Measurements from ENCODE around the gene RSRC2. TPM values are rescaled to one million over a fixed set of nuclear protein-coding genes. Genes with fewer than 3 reads are reported as not detected.
"Not testable (repeated sequence)": the region's sequence is repeated elsewhere in the genome, so short reads cannot be mapped to it uniquely, and the experiment has no call there.

The RSRC2 gene
- total RNA-seq, 2 experiments from 2014 or later, result 79.6 to 82.3 TPM

DNA sequence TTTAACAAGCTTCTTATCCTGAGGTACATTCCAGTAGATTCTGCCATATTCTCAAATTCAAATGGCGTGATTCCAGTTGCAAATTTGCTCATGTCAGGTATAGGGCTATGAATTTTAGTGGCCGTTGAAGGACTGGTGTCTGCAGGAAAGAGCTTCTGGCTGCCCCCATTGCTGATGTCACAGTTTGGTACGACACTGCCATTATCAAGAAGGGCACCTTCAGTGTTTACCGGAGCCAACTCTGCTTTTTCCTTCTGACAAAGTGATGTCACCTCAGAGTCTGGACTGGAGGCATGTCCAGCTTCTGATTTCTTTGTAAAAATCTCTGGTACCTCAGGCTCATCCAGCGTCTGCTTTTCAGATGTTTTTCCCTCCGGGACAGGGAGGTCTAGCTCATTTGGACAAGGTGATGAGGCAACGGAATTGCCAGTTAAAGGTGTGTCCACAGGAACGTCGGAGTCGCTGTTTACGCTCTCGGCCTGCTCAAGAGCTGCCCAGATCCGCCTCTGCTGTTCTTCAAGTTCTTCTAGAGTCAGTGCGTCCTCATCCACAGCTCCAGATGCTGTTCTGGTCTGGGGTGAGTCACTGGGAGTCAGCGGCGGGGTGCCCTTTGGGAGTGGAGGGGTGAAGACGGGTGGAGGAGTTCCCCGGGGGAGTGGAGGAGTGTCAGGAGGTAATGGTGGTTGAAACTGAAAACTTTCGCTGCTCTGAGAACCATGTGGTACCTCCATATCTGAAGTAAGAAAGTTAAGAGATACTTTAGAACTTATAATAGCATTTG lies 53.0 kb downstream of the RSRC2 start:
- no peak for DNase-seq
- Mint-ChIP-seq H3K4me3 (no peak overlapping the region), H3K36me3 (ENCODE audit: low read depth) (peaks cover 42% of the 10 kb centered on the region), H3K27me3 (no peaks in the 10 kb centered on the region), H3K27ac (no peak overlapping the region), H3K9me3 (no peaks in the 10 kb centered on the region), H3K4me1 (peaks cover 25% of the 10 kb centered on the region)
- ChIA-PET CTCF (interaction anchor here (0.8 to 3.2 kb wide), 8 partner anchors 15 to 118 kb away, joined by 3 to 19 read pairs (median 4); no protein-coding TSS in a partner anchor), POLR2A (interaction anchor here (0.6 to 0.8 kb wide), 2 partner anchors 29 to 175 kb away, joined by 3 read pairs; no protein-coding TSS in a partner anchor)

DNA sequence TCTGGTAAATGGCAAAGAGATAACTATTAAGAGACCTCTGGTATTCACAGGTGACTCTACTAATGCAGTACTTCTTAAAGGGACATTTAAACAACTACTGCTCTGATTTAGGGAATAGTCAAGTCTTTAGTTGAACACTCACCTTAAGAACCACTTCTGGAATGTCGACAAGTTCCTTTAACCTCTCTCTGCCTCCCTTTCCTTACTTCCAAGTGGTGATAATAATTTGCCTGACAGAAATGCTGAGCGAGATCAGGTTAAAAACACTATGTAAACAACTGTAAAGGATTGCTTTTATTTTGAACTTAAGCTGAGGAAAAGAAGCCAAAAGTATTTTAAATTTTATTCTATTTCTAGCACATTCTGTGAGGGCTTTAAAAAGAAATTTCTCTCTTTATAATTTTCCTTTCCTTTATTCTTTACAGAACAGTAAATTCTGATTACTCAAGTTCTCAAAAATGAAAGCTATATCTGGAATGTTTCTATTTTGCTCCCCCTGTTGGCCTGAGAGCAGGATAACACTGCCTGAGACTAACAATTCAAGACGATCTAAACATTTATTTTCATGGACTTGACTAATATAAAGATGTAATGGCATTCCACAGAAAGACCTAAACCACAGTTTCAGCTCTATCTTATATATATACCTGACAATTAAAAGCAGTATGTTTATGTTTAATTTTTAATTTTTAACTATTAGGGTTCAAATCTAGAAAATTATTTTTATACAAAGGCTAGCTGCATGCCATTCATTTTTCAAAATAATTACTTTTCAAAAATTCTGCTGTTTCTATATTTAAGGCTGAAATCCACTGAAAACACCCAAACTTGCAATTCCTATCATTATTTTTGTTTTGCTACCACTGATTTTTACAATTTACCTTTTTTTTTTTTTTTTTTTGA lies 55.2 kb downstream of the RSRC2 start:
- no peaks in the 10 kb centered on the region for H3K27me3 Mint-ChIP-seq
- DNase-seq, result peak; percentile 53
- no peak overlapping the region for H3K27ac Mint-ChIP-seq
- peaks cover 28% of the 10 kb centered on the region for H3K36me3 Mint-ChIP-seq (ENCODE audit: low read depth)
- H3K9me3 Mint-ChIP-seq, result no peaks in the 10 kb centered on the region
- ChIA-PET POLR2A (interaction anchor here (0.6 to 1.3 kb wide), 2 partner anchors 65 to 72 kb away, joined by 4 read pairs; no protein-coding TSS in a partner anchor), CTCF (interaction anchor here (0.5 to 3.2 kb wide), 25 partner anchors 9 to 762 kb away, joined by 3 to 19 read pairs (median 4); partner anchors contain the start of genes CLIP1 and ZCCHC8)
- no peak overlapping the region for H3K4me3 Mint-ChIP-seq
- H3K4me1 Mint-ChIP-seq, result peaks cover 25% of the 10 kb centered on the region

DNA sequence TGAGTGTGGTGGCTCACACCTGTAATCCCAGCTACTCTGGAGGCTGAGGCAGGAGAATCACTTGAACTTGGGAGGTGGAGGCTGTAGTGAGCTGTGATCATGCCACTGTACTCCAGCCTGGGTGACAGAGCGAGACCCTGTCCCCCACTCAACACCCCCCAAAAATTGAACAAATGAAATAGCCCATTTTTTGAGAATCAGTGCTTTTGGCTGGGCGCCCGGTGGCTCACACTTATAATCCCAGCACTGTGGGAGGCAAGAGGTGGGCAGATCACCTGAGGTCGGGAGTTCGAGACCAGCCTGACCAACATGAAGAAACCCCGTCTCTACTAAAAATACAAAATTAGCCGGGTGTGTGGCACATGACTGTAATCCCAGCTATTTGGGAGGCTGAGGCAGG lies 56.2 kb downstream of the RSRC2 start:
- Mint-ChIP-seq H3K4me1 (peaks cover 21% of the 10 kb centered on the region), H3K36me3 (ENCODE audit: low read depth) (peaks cover 18% of the 10 kb centered on the region)
- POLR2A ChIA-PET, DNase-seq, H3K9me3 Mint-ChIP-seq, H3K4me3 Mint-ChIP-seq, H3K27me3 Mint-ChIP-seq, H3K27ac Mint-ChIP-seq: not testable (repeated sequence)
- CTCF ChIA-PET, result interaction anchor here (1.1 to 3.2 kb wide), 10 partner anchors 8 to 73 kb away, joined by 3 to 19 read pairs (median 6); partner anchors contain the start of gene CLIP1

DNA sequence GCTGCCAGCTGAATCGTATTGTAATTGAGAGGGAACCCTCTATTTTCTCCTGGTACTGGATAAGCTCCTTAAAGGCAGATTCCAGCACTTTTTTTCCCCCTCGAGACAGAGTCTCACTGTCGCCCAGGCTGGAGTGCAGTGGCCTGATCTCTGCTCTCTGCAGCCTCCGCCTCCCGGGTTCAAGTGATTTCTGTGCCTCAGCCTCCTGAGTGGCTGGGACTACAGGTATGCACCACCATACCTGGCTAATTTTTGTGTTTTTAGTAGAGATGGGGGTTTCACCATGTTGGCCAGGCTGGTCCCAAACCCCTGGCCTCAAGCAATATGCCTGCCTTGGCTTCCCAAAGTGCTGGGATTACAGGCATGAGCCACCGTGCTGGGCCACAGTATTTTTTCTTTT lies 56.9 kb downstream of the RSRC2 start:
- H3K27me3 Mint-ChIP-seq, POLR2A ChIA-PET, H3K9me3 Mint-ChIP-seq, H3K27ac Mint-ChIP-seq, H3K4me3 Mint-ChIP-seq, DNase-seq: not testable (repeated sequence)
- peaks cover 17% of the 10 kb centered on the region for H3K4me1 Mint-ChIP-seq
- CTCF ChIA-PET, result interaction anchor here (1.1 to 2.4 kb wide), 4 partner anchors 9 to 70 kb away, joined by 5 to 19 read pairs (median 8); partner anchors contain the start of gene CLIP1
- peaks cover 14% of the 10 kb centered on the region for H3K36me3 Mint-ChIP-seq (ENCODE audit: low read depth)

DNA sequence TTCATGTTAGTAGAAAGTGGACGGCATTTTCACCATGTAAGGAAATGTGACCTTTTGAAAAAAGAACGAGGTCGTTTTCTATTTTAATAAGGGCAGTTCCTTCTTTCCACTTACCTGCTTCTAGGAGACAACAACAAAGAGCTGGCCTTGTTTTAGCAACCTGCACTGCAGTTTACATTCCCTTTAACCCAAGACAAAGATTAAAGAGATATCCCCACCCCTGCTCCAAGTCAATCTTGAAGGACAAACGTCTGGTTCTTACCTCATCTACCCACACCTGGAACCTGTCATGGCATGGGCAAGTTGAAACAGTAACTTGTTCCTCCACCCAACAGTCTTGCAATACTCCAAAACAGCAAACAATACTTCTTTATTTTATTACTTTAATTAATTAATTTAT lies 58.8 kb downstream of the RSRC2 start:
- no peaks in the 10 kb centered on the region for H3K9me3 Mint-ChIP-seq
- no peak for DNase-seq
- ChIA-PET CTCF (interaction anchor here (1.4 kb wide), 1 partner anchor 68 kb away, joined by 4 read pairs; no protein-coding TSS in a partner anchor), POLR2A (no interaction called here)
- peaks cover 10% of the 10 kb centered on the region for H3K4me1 Mint-ChIP-seq
- H3K4me3 Mint-ChIP-seq, result no peak overlapping the region
- H3K27me3 Mint-ChIP-seq, result no peaks in the 10 kb centered on the region
- no peak overlapping the region for H3K27ac Mint-ChIP-seq
- no peaks in the 10 kb centered on the region for H3K36me3 Mint-ChIP-seq (ENCODE audit: low read depth)

DNA sequence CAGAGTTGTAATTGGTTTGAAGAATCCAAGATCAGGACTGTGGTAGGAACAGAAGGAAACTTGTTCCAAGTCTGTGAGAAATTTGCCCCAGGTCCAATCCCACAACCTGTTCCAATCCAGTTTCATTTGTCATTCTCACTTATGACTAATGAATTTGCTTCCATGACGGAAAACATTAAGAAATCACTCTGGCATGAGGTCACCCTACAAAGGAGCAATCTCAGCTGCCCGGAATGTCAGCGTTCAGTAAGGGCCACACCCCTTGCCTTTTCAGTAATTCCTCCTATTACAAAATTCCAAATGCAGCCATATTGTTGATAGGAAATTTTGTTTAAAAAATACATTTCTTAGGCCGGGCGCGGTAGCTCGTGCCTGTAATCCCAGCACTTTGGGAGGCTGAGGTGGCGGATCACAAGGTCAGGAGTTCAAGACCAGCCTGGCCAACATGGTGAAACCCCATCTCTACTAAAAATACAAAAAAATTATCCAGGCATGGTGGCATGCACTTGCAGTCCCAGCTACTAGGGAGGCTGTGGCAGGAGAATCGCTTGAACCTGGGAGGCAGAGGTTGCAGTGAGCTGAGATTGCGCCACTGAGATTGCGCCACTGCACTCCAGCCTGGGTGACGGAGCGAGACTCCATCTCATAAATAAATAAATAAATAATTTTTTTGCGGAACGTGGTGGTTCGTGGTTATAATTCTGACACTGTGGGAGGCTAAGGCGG lies 62.3 kb downstream of the RSRC2 start:
- POLR2A ChIA-PET, H3K27ac Mint-ChIP-seq: not testable (repeated sequence)
- CTCF ChIA-PET, result interaction anchor here (0.6 kb wide), 1 partner anchor 229 kb away, joined by 3 read pairs; no protein-coding TSS in a partner anchor

DNA sequence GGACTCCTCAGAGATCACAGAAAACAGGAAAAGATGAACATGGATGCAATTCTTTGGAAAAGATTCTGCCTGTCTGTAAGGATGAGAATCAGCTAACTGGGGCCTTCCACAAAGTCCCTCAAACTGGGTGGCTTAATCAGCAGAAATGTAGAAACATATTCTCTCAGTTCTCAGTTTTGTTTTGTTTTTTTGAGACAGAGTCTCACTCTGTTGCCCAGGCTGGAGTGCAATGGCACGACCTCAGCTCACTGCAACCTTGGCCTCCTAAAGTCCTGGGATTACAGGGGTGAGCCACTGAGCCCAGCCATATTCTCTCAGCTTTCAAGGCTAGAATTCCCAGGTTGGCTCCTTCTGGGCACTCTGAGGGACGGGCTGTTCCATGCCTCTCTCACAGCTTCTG lies 66.1 kb downstream of the RSRC2 start:
- Mint-ChIP-seq H3K27ac (no peak overlapping the region), H3K4me3 (no peak overlapping the region), H3K27me3 (no peaks in the 10 kb centered on the region), H3K9me3 (no peaks in the 10 kb centered on the region), H3K4me1 (peaks cover 14% of the 10 kb centered on the region), H3K36me3 (ENCODE audit: low read depth) (peaks cover 1% of the 10 kb centered on the region)
- DNase-seq, result no peak
- ChIA-PET POLR2A (no interaction called here), CTCF (interaction anchor here (0.6 to 1.6 kb wide), 2 partner anchors 11 to 601 kb away, joined by 3 to 4 read pairs; no protein-coding TSS in a partner anchor)

More for the DNA sequence above, 62.3 kb downstream of the RSRC2 start:
- not testable (repeated sequence) for H3K4me3 Mint-ChIP-seq; H3K27me3 Mint-ChIP-seq; H3K9me3 Mint-ChIP-seq; DNase-seq; H3K4me1 Mint-ChIP-seq; H3K36me3 Mint-ChIP-seq (ENCODE audit: low read depth)

DNA sequence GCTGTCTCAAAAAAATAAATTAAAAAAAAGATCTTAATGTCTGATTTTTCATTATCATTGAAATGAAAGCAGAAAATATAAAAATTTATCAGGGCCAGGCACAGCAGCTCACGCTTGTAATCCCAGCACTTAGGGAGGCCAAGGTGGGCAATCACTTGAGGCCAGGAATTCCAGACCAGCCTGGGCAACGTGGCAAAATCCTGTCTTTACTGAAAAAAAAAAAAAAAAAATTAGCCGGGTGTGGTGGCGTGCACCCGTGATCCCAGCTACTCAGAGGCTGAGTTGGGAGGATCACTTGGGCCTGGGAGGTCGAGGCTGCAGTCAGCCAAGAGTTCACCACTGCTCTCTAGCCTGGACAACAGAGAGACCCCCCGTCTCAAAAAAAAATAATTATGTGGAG lies 66.7 kb downstream of the RSRC2 start:
- Mint-ChIP-seq H3K4me3 (no peak overlapping the region), H3K4me1 (peaks cover 14% of the 10 kb centered on the region), H3K9me3 (no peaks in the 10 kb centered on the region), H3K27ac (no peak overlapping the region), H3K27me3 (no peaks in the 10 kb centered on the region), H3K36me3 (ENCODE audit: low read depth) (peaks cover 1% of the 10 kb centered on the region)
- POLR2A ChIA-PET, result no interaction called here
- no peak for DNase-seq
- CTCF ChIA-PET, result interaction anchor here (0.6 to 1.6 kb wide), 2 partner anchors 10 to 601 kb away, joined by 3 to 4 read pairs; no protein-coding TSS in a partner anchor

DNA sequence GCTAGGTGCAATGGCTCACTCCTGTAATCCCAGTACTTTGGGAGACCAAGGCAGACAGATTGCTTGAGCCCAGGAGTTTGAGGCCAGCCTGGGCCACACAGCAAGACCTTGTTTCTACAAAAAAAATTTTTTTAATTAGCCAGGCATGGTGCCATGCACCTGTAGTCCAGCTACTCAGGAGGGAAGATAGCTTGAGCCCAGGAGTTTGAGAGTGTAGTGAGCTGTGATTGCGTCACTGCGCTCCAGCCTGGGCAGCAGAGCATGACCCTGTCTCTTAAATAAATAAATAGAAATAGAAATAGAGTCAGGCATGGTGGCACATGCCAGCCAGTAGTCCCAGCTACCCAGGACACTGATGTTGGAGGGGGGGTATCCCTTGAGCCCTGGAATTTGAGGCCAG lies 67.5 kb downstream of the RSRC2 start:
- DNase-seq, result no peak
- Mint-ChIP-seq H3K27ac (no peak overlapping the region), H3K9me3 (no peaks in the 10 kb centered on the region), H3K36me3 (ENCODE audit: low read depth) (peaks cover 2% of the 10 kb centered on the region), H3K4me3 (no peak overlapping the region), H3K27me3 (no peaks in the 10 kb centered on the region), H3K4me1 (peaks cover 21% of the 10 kb centered on the region)
- POLR2A ChIA-PET, result no interaction called here
- CTCF ChIA-PET, result interaction anchor here (0.6 to 1.0 kb wide), 2 partner anchors 14 to 28 kb away, joined by 3 read pairs; no protein-coding TSS in a partner anchor

DNA sequence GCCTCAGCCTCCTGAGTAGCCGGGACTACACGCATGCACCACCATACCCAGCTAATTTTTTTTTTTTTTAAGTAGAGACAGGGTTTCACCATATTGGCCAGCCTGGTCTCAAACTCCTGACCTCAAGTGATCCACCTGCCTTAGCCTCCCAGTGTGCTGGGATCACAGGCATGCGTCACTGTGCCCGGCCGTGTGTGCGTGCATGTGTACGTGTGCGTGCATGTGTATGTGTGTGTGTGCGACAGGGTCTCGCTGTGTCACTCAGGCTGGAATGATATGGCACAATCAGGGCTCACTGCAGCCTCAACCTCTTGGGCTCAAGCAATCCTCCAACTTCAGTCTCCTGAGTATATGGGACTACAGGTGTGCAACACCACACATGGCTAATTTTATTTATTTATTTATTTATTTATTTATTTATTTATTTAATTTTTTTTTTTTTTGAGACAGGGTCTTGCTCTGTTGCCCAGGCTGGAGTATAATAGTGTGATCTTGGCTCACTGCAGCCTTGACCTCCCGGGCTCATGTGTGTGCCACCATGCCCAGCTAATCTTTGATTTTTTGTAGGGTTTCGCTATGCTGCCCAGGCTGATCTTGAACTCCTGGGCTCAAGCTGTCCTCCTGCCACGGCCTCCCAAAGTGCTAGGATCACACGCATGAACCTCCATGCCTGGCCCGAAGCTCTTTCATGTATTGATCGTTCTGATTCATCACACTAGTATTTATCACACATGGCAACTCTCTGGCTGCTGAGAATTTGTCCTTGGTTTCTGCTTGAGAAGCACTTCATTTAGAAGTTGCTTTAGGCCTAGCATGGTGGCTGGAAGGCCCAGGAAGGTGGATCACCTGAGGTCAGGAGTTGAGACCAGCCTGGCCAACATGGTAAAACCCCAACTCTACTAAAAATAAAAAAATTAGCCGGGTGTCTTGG lies 68.4 kb downstream of the RSRC2 start:
- H3K4me1 Mint-ChIP-seq, result peaks cover 29% of the 10 kb centered on the region
- peak overlapping the region; percentile 84 for H3K27ac Mint-ChIP-seq
- H3K27me3 Mint-ChIP-seq, result no peaks in the 10 kb centered on the region
- POLR2A ChIA-PET, result no interaction called here
- peaks cover 8% of the 10 kb centered on the region for H3K36me3 Mint-ChIP-seq (ENCODE audit: low read depth)
- no peak overlapping the region for H3K4me3 Mint-ChIP-seq
- H3K9me3 Mint-ChIP-seq, result no peaks in the 10 kb centered on the region
- no peak for DNase-seq
- CTCF ChIA-PET, result interaction anchor here (0.6 to 1.4 kb wide), 4 partner anchors 8 to 27 kb away, joined by 3 read pairs; no protein-coding TSS in a partner anchor

DNA sequence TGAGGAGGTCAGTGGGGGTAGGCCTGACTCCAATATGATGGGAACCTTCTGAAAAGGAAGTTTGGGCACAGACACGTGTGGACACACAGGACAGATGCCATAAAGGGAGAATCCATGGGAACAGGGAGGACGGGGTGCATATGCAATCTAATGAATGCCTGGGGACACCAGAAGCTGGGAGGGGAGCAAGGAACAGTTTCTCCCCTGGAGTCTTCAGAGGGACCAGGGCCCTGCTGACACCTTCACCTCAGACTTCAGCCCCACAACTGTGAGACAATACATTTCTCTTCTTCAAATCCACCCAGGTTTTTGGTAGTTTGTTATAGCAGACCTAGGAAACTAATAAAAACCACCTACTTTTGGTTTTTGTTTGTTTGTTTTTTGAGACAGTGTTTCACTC lies 69.1 kb downstream of the RSRC2 start:
- peaks cover 8% of the 10 kb centered on the region for H3K36me3 Mint-ChIP-seq (ENCODE audit: low read depth)
- H3K9me3 Mint-ChIP-seq, result no peaks in the 10 kb centered on the region
- no peak for DNase-seq
- H3K27ac Mint-ChIP-seq, result peak overlapping the region; percentile 84
- ChIA-PET CTCF (interaction anchor here (0.9 to 1.4 kb wide), 2 partner anchors 9 kb away, joined by 3 read pairs; no protein-coding TSS in a partner anchor), POLR2A (no interaction called here)
- H3K27me3 Mint-ChIP-seq, result no peaks in the 10 kb centered on the region
- no peak overlapping the region for H3K4me3 Mint-ChIP-seq
- peaks cover 36% of the 10 kb centered on the region for H3K4me1 Mint-ChIP-seq

Measured in activated CD4-positive, alpha-beta T cell treated with anti-CD3 and anti-CD28 coated beads, Interleukin-2, amount 10 ng/mL, durations not matched to agents 7 days and 5 days (primary cell).